SU-DHL-6 (cell line): Measurements from ENCODE around the gene NDFIP1.
"Not testable (repeated sequence)": the region's sequence is repeated elsewhere in the genome, so short reads cannot be mapped to it uniquely, and the experiment has no call there.

Experiments used
- H2AFZ ChIP-seq: fragments of 200-600 bp; sonication (generic); 2 replicates; pipeline ENCODE4 v1.6.1; 2014; ENCODE audit warnings: low read depth, mild to moderate bottlenecking, moderate library complexity, mixed read lengths, antibody characterized with exemption, low read length; ENCODE audit not compliant: severe bottlenecking
- H3F3A ChIP-seq: fragments of 200-600 bp; shearing (Covaris generic); 2 replicates; pipeline ENCODE4 v1.6.0; 2016; ENCODE audit warnings: antibody characterized with exemption, mild to moderate bottlenecking; ENCODE audit not compliant: insufficient read depth
- H3K27ac ChIP-seq: fragments of 200-600 bp; sonication (generic); 2 replicates; pipeline ENCODE4 v1.5.1; 2016; ENCODE audit warnings: low read depth, mild to moderate bottlenecking, low read length, moderate library complexity, mixed read lengths
- H3K27me3 ChIP-seq: fragments of 200-600 bp; sonication (generic), shearing (Covaris generic); 2 replicates; pipeline ENCODE4 v1.6.0; 2014; ENCODE audit warnings: mild to moderate bottlenecking, low read length
- H3K36me3 ChIP-seq: fragments of 200-600 bp; sonication (generic); 2 replicates; pipeline ENCODE4 v1.6.1; 2014; ENCODE audit warnings: mild to moderate bottlenecking, low read length, mixed read lengths
- H3K4me2 ChIP-seq: fragments of 300-600, 200-600 bp; shearing (Covaris generic), sonication (generic); 2 replicates; pipeline ENCODE4 v1.6.0; 2014; ENCODE audit warnings: low read length, low read depth, mild to moderate bottlenecking; ENCODE audit not compliant: poor library complexity, severe bottlenecking
- H3K4me3 ChIP-seq: fragments of 200-600 bp; sonication (generic); 2 replicates; pipeline ENCODE4 v1.5.1; 2014; ENCODE audit warnings: antibody characterized with exemption, low read length, mild to moderate bottlenecking, mixed read lengths; ENCODE audit not compliant: insufficient read depth, poor library complexity, severe bottlenecking
- H3K79me2 ChIP-seq: fragments of 200-600 bp; sonication (generic); 2 replicates; pipeline ENCODE4 v1.6.1; 2014; ENCODE audit warnings: mild to moderate bottlenecking, low read length, moderate library complexity; ENCODE audit not compliant: insufficient read depth
- H3K9ac ChIP-seq: fragments of 200-600 bp; sonication (generic); 2 replicates; pipeline ENCODE4 v1.7.0; 2014; ENCODE audit warnings: mild to moderate bottlenecking, low read length
- H3K9me2 ChIP-seq: fragments of 200-600 bp; sonication (generic); replicated peaks from 2 replicates; pipeline ENCODE4 v1.6.1; 2014; ENCODE audit warnings: low read length; ENCODE audit not compliant: insufficient read depth
- H3K9me3 ChIP-seq: fragments of 200-600 bp; sonication (generic); 2 replicates; pipeline ENCODE4 v1.6.1; 2014; ENCODE audit warnings: low read length, mixed read lengths; ENCODE audit not compliant: insufficient read depth
- H4K20me1 ChIP-seq: fragments of 200-600 bp; sonication (generic); 2 replicates; pipeline ENCODE4 v1.6.1; 2014; ENCODE audit warnings: low read depth, mild to moderate bottlenecking, antibody characterized with exemption, low read length, moderate library complexity, mixed read lengths
- EZH2phosphoT487 ChIP-seq: fragments of 200-600 bp; sonication (generic), shearing (Covaris generic); conservative IDR thresholded peaks from 2 replicates; pipeline ENCODE4 v1.6.1; 2018; ENCODE audit warnings: mild to moderate bottlenecking, antibody characterized with exemption, low read length, moderate library complexity, mixed read lengths
- TF ChIP-seq, protein P1 (sequence below): fragments of 200-600 bp; sonication (generic); IDR thresholded peaks from one replicate; pipeline ENCODE4 v1.5.1; 2017; ENCODE audit warnings: antibody characterized with exemption, mild to moderate bottlenecking, low read length, moderate library complexity; ENCODE audit not compliant: insufficient read depth, poor library complexity, severe bottlenecking

The NDFIP1 gene

DNA sequence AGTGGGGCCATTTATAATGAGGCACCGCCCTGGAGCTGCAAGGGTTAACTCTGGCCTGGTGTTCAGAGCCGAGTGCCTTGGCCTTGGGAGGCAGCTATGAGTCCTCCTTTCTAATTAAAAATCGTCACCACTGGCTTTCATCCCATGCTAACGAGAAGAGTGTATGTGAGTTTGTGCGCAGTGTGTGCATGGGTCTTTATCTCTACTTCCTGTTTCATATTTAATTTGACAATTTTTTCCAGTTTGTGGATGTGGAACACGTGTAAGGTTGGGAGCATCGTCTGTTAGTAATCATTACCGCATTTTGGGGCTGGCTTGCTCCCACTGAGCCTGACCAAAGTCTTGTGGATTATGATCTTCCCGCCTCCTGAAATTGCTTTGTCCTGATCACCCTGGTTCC, 76.4 kb downstream of the NDFIP1 start:
- Histone ChIP-seq H3K36me3 (no peaks in the 10 kb centered on the region), H2AFZ (no peak overlapping the region), H3K9ac (no peak overlapping the region), H3K9me2 (no peaks in the 10 kb centered on the region), H3F3A (no peaks in the 10 kb centered on the region), H3K9me3 (no peaks in the 10 kb centered on the region), H4K20me1 (no peaks in the 10 kb centered on the region), H3K79me2 (no peaks in the 10 kb centered on the region), H3K4me2 (no peak overlapping the region), H3K27me3 (no peaks in the 10 kb centered on the region), H3K27ac (no peak overlapping the region), H3K4me3 (no peak overlapping the region)
- no peak for TF ChIP-seq EZH2phosphoT487

DNA sequence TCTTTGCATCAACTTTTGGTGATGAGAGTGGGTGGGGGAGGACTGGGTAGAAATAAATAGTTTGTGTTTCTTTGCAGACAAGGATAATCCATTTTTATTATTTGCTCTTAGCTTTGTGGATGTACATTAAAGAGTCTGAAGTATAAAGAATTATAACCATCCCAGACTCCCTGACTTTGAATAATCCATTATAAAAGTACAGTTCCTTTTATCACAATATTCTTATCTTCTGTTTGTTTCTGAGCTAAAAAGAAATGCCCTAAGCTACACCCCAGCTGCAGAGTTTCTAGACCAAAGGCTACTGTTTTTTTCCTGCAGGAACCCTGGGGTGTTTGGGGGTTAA, 77.9 kb downstream of the NDFIP1 start:
- Histone ChIP-seq H3K9ac (no peak overlapping the region), H3K4me2 (no peak overlapping the region), H4K20me1 (no peaks in the 10 kb centered on the region), H2AFZ (no peak overlapping the region), H3K4me3 (no peak overlapping the region), H3K27me3 (no peaks in the 10 kb centered on the region), H3K36me3 (no peaks in the 10 kb centered on the region), H3K9me2 (no peaks in the 10 kb centered on the region), H3K9me3 (no peaks in the 10 kb centered on the region), H3F3A (no peaks in the 10 kb centered on the region), H3K27ac (no peak overlapping the region), H3K79me2 (no peaks in the 10 kb centered on the region)
- no peak for TF ChIP-seq EZH2phosphoT487
- TF ChIP-seq, protein P1, sequence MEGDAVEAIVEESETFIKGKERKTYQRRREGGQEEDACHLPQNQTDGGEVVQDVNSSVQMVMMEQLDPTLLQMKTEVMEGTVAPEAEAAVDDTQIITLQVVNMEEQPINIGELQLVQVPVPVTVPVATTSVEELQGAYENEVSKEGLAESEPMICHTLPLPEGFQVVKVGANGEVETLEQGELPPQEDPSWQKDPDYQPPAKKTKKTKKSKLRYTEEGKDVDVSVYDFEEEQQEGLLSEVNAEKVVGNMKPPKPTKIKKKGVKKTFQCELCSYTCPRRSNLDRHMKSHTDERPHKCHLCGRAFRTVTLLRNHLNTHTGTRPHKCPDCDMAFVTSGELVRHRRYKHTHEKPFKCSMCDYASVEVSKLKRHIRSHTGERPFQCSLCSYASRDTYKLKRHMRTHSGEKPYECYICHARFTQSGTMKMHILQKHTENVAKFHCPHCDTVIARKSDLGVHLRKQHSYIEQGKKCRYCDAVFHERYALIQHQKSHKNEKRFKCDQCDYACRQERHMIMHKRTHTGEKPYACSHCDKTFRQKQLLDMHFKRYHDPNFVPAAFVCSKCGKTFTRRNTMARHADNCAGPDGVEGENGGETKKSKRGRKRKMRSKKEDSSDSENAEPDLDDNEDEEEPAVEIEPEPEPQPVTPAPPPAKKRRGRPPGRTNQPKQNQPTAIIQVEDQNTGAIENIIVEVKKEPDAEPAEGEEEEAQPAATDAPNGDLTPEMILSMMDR, result no peak

DNA sequence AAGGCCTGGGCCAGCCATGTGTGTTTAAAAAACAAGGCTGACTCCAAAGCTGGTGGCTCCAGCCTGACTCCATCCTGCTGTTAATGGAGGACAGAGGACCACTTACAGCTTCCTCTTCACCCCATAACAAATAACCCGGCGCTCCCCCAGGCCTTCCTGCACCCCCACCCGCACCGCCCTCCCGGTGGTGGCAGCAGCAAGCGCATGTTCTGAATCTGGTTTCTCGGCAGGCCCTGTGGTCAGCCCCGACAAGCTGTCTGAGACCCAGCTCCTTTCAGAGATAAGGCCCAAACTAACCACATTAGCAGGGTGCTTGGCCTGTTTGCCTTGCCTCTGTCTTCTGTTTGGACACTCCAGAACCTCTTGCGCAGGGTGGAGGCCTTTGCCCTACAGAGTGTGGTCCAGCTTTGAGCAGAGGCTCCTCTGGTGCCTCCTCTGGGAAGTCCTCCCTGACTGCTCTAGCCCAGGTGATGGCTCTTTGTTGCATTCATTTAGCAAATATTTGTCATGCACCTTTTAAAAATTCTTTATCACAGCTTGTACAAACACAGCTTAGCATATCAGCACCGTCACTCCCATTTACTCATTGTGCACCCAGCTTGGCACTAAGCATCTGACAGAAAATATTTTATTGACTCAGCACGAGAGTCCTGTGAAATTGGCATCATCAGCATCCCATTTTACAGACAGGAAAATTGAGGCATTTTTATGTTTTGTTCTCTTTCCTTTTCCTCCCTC, 78.4 kb downstream of the NDFIP1 start:
- Histone ChIP-seq H3K4me2 (no peak overlapping the region), H3K4me3 (no peak overlapping the region)

DNA sequence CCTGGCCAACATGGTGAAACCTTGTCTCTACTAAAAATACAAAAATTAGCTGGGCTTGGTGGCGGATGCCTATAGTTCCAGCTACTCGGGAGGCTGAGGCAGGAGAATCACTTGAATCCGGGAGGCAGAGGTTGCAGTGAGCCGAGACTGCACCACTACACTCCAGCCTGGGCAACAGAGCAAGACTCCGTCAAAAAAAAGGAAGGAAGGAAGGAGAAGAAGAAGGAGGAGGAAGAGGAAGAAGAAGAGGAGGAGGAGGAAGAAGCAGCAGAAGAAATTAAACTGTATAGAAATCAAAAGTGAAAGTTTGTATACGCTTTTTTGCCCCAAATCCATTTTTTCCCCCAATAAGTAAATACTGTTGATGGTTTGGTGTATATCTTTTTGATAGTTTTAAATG, 80.1 kb downstream of the NDFIP1 start:
- not testable (repeated sequence) for H2AFZ ChIP-seq, H3K9me2 ChIP-seq, H3K36me3 ChIP-seq, H3K9me3 ChIP-seq, H4K20me1 ChIP-seq, H3K9ac ChIP-seq, H3K4me2 ChIP-seq, H3K27me3 ChIP-seq, H3K79me2 ChIP-seq, H3F3A ChIP-seq, H3K27ac ChIP-seq, H3K4me3 ChIP-seq

More for the DNA sequence above, 78.4 kb downstream of the NDFIP1 start:
- H3K9ac ChIP-seq, result no peak overlapping the region
- no peaks in the 10 kb centered on the region for H3K79me2 ChIP-seq
- no peaks in the 10 kb centered on the region for H3K36me3 ChIP-seq
- no peak overlapping the region for H2AFZ ChIP-seq
- no peaks in the 10 kb centered on the region for H3K9me3 ChIP-seq
- H3K27ac ChIP-seq, result no peak overlapping the region
- TF ChIP-seq EZH2phosphoT487, result no peak
- H3K9me2 ChIP-seq, result no peaks in the 10 kb centered on the region
- no peaks in the 10 kb centered on the region for H3F3A ChIP-seq
- no peaks in the 10 kb centered on the region for H3K27me3 ChIP-seq
- no peaks in the 10 kb centered on the region for H4K20me1 ChIP-seq

DNA sequence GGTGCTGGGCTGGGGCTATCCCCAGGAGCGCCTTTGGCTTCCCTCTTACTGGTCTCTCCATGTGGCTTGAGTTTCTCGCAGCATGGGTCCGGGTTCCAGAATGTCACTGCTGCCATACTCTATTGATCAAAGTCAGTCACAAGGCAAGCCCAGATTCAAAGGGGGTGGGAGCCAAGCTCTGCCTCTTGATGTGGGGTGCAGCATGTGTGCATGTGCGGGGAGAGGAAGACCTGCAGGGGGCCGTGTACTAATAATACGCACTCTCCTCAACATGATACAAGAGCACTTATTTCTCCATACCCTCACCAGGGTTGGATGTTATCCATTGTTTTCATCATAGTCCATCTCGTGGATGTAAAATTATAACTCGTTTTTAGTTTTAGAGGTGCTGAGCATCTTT, 81.2 kb downstream of the NDFIP1 start:
- H4K20me1 ChIP-seq, result no peaks in the 10 kb centered on the region
- H3F3A ChIP-seq, result no peaks in the 10 kb centered on the region
- H3K79me2 ChIP-seq, result no peaks in the 10 kb centered on the region
- H3K27ac ChIP-seq, result no peak overlapping the region
- no peaks in the 10 kb centered on the region for H3K27me3 ChIP-seq
- H3K36me3 ChIP-seq, result no peaks in the 10 kb centered on the region
- no peak overlapping the region for H3K4me2 ChIP-seq
- H3K9ac ChIP-seq, result no peak overlapping the region
- no peak overlapping the region for H2AFZ ChIP-seq
- no peak overlapping the region for H3K4me3 ChIP-seq
- no peaks in the 10 kb centered on the region for H3K9me2 ChIP-seq
- TF ChIP-seq EZH2phosphoT487, result no peak
- TF ChIP-seq, protein P1, result no peak
- H3K9me3 ChIP-seq, result no peaks in the 10 kb centered on the region
